GM21528 (cell line): Measurements from ENCODE around the gene ASCC2.
"Not testable (repeated sequence)": the region's sequence is repeated elsewhere in the genome, so short reads cannot be mapped to it uniquely, and the experiment has no call there.

Source experiments
- ATAC-seq: cut with Tn5 transposase; IDR thresholded peaks from one replicate; pipeline ENCODE4 v1.9.1; 2021; ENCODE audit warnings: mild to moderate bottlenecking, moderate library complexity; ENCODE audit not compliant: unreplicated experiment, low FRiP score

ASCC2 gene

GRCh38 chr22:29859030-29859429 is 21.0 kb upstream of the ASCC2 start:
- not testable (repeated sequence) for ATAC-seq

DNA sequence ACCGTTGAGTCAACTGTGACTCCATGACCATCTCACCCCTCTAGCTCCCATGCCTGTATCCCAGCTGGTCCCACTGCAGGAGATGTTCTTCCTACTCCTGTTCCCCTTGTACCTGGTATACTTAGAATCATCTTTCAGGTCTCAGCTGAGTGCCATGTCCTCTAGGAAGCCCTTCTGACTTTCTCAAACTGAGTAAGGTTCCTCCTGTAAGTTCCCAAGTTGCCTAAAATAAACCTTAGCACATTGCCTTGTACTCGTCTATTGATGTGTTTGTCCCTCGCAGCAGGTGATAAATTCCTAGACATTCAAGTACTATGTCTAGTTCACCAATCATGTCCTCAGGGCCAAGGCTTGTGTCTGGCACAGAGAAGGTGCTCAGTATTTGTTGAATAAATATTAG is 18.4 kb upstream of the ASCC2 start:
- no peak for ATAC-seq

DNA sequence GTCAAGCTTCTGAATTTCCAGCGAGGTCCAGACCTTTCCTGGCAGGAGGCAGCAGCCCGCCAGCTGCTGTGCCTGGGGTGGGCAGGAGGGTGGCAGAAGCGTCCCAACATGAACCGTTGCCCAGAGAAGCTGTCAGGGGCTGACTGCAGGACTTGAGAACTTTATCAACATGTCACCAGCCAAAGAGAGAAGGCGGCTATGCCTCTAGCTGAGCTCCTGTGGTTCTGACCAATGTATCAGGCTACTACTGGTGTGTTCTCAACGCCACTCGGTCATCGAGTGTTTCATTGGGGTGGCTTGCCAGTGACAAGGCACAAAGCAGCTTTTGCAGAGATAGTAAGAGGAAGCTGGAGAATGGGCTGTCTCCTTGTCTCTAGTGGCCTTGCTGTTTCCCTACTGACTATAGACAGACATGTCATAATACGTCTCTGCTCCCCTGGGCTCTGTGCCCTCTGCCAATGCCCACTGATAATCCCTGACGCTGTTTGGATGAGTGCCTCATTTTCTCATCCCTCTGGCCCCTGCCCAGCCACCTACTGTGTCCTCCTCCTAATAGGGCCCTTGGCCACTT is 17.6 kb upstream of the ASCC2 start:
- ATAC-seq: no peak

DNA sequence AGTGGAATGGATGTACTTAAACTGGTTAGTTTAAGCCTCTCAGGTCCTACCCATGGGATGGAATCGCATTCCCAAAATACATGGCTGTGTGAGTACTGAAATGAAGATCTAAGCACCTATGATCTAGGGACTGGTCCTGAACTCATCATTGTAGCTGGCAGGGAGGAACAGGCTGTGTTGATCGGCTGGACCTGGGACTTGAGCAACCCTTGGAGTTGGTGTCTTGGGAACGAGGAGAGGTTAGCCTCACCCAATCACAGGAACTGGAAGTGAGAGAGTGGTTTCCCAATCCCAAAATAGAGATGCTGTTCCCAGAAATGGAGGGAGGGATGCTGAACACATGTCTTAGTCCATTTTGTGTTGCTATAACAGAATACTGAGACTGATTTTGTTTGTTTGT is 16.4 kb upstream of the ASCC2 start:
- no peak for ATAC-seq

DNA sequence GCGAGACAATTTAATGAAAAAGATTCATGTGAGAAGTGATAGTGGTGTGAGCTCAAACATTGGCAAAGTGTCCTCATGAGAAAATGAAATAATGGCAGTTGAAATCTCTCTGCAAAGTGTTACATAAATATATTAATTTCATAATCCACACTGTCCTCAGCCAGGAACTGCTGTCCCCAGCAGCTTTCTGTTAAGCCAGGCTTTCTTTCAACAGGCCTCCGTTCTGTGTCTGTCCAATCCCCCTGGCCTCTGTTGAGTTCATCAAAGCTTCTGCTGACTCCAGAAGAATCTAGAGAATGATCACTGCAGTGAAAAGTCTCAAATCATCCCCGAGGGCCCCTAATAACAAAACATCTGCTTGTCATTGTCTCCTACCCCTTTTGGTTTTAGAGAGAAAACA is 10.0 kb upstream of the ASCC2 start:
- ATAC-seq: no peak

DNA sequence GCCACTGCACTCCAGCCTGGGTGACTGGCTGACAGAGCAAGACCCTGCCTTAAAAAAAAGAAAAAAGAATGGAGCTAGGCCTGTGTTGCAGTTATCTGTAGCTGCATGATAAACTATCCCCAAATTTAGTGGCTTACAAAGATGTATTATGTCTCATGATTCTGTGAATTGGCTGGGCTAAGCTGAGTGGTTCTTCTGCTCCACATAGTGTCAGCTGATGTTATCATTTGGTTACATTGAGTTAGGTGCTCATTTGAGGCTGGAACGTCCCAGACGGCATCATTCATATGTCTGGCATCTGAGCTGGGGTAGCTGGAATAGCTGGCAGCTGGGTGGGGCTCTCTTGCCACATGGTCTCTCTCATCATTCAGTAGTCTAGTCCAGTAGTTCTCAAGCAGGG is 8.2 kb upstream of the ASCC2 start:
- no peak for ATAC-seq

GRCh38 chr22:29842740-29843139 is 4.7 kb upstream of the ASCC2 start:
- ATAC-seq: no peak

GRCh38 chr22:29842172-29842571 is 4.1 kb upstream of the ASCC2 start:
- no peak for ATAC-seq

GRCh38 chr22:29840498-29840897 is 2.4 kb upstream of the ASCC2 start:
- no peak for ATAC-seq

DNA sequence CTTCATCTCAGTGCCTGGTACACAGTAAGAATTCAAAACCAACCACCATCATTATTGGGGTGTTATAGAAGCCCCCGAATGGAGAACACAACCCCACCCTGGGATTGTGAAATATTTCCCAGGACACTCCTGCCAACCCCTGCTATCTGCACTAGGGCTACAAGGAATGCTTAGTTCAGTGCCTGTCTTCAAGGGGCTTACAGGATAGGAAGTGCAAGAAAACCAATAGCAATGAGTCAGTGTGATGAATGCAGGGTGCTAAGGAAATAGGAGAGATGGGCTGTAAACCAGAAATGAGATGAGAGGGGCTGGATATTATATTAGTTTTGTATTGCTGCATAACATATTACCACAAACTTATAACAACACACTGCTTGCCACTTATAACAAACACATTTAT is 965 bp upstream of the ASCC2 start:
- ATAC-seq: no peak

- ATAC-seq: no peak
Measured at GRCh38 chr22:29838599-29838956, 504 bp upstream of the ASCC2 start.

DNA sequence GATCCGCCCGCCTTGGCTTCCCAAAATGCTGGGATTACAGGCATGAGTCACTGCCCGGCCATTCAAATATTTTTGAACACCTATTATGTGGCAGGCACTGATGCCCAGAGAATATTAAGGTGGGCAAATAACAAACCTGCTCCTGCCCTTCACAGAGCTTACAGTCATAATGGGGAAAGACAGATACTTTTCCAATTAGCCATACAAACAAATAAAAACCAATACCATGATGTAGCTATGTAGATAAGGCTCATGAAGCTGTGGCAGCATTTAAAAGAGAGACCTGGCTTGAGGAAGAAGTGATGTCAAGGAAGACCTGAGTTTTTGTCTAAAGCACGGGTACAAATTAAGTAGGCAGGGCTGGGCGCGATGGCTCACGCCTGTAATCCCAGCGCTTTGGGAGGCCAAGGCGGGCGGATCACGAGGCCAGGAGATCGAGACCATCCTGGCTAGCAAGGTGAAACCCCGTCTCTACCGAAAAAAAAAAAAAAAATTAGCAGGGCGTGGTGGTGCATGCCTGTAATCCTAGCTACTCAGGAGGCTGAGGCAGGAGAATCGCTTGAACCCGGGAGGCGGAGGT is 1.2 kb downstream of the ASCC2 start:
- not testable (repeated sequence) for ATAC-seq

GRCh38 chr22:29834046-29834445 is 4.0 kb downstream of the ASCC2 start:
- ATAC-seq: no peak

DNA sequence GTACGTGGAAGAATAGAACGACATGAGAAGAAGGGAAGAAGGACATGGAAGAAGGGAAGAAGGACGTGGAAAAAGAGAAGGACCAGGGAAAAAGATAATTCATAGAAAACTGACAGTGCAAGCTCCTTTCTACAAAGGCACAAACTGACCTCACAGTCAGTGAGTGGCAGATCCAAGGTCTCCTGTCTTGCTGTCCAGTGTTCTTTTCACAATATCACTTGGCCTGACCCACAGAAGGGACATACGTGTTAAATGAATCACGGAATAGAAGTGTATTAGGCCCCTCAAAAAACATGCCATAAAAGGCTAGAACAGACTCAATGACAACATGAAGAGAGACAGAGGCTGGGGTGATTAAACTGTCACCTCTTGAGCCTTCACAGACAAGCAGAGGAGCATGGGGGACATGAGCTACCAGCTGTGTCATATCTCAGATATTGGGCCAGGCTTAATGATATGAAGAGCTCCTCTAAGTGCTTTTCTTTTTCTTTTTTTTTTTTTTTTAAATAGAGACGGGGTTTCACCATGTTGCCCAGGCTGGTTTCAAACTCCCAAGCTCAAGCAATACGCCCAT is 4.6 kb downstream of the ASCC2 start:
- ATAC-seq: no peak

DNA sequence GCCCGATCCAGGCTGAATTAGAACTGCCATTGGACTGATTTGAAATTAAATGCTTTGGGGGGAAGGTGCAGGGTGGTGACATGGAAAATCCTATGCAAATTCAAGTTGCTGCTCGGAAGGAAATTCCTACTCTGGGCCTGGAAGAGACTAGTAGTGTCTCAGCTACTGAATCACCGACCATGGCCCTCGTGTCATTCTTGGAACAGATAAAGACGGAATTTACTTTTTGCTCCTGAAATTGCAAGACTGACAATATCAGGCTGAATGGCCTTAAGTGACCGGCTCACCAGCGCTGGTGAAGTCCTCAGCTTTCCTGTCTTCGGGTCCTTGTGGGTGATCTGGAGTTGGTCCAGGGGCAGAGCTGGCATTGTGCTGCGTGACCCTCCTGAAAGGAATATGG is 6.1 kb downstream of the ASCC2 start:
- ATAC-seq: no peak

DNA sequence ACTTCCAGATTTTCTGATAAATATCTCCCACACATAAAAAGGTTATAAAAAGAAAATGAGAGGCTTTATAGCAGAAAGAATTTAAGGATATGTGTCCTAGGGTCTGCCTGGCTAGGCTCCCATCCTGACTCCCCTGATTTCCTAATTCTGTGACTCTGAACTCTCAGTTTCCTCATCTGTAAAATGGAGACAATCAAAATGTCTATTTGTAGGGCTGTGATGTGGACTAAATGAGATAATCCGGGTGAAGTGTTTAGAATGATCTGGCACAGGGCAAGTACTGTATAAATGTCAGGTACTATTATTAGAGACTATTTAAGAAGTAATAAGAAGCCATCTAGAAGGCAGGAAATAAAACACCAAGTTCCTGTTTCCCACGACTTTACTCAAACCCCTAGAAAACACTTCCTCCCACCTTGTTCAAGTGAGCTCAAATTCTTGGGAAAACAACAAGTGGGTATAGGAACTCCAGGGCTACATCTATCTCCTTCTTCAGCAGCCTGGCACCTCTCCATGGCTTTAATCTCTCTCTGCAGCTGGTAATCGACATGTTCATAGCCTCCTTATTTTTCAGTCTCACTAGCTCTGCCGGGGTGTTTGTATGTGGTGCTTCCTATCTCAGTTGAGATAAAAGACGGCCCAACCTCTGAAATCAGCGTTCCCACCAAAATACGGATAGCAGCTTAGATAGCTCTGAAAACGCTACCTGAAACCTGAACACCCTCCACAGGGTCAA is 6.7 kb downstream of the ASCC2 start:
- ATAC-seq: no peak

DNA sequence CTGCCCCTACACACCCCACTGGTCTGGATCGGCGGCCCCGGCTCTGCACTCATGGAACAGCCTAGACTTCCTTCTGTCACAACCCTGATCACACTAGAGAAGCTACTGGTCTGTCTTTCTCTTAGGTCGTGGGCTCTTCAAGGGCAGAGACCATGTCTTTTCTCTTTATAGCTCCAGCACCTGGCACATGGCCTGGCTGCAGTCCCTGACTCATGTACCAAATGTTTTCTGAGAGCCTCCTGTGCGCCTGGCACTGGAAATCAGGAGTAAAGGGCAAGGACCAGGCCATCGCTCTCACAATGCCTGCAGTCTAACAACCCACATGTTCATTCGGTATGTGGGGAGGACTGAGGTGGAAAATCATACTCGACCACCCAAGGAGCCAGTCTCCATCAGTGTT is 7.5 kb downstream of the ASCC2 start:
- no peak for ATAC-seq

DNA sequence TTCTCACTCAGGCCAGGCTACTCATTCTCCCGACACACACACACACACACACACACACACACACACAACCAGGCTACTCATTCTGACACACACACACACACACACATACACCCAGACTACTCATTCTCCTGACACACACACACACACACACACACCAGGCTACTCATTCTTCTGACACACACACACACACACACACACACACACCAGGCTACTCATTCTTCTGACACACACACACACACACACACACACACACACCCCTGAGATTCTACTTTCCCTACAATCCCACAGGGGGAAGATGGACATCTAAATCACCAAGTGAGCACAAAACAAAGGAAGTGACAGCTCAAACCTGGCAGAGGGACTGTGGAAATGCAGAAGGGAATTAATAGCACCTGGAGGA is 10.3 kb downstream of the ASCC2 start:
- ATAC-seq: not testable (repeated sequence)

- no peak for ATAC-seq
Measured at GRCh38 chr22:29827091-29827490, 11.0 kb downstream of the ASCC2 start.

- no peak for ATAC-seq
Measured at GRCh38 chr22:29825578-29825977, 12.5 kb downstream of the ASCC2 start.

GRCh38 chr22:29824677-29825076 is 13.4 kb downstream of the ASCC2 start:
- no peak for ATAC-seq
